22Rv1 (cell line): ENCODE measurements around the gene MEIS1.

ENCODE experiments used
- CTCF ChIP-seq: fragments of 450-650 bp; IDR thresholded peaks from 2 replicates; pipeline ENCODE4 v1.5.1; 2017; ENCODE audit warnings: mild to moderate bottlenecking
- ZFX ChIP-seq: fragments of 450-650 bp; IDR thresholded peaks from 2 replicates; pipeline ENCODE4 v1.6.1; 2017; ENCODE audit warnings: antibody characterized with exemption, borderline replicate concordance

GRCh38 chr2:66507673-66508201 lies 72.8 kb downstream of the MEIS1 start:
- no peak for TF ChIP-seq CTCF
- TF ChIP-seq ZFX = no peak
